SK-N-SH treated with all-trans-retinoic acid at 6 μM for 48 hours (cell line): ENCODE measurements around the gene PPP4R1.
A peak's percentile ranks its signal among the peaks of the same experiment; 100 is the strongest.

Experiments used
- ATAC-seq: fragments of 200-7000 bp; cut with Tn5 transposase; 3 replicates; pipeline ENCODE4 v1.9.1; 2020; ENCODE audit warnings: mild to moderate bottlenecking, moderate library complexity
- ARNTL ChIP-seq: fragments of 450-650 bp; formaldehyde crosslinking; IDR thresholded peaks from 2 replicates; pipeline ENCODE4 v1.5.0; 2020; ENCODE audit warnings: low read depth, mild to moderate bottlenecking, moderate library complexity, borderline replicate concordance
- BACH2 ChIP-seq: fragments of 250-450 bp; sonication (Bioruptor Pico); IDR thresholded peaks from 2 replicates; pipeline ENCODE4 v1.9.0; 2021; ENCODE audit warnings: mild to moderate bottlenecking, borderline replicate concordance
- CSDC2 ChIP-seq: fragments of 250-450 bp; sonication (Bioruptor Pico); IDR thresholded peaks from 2 replicates; pipeline ENCODE4 v1.5.0; 2020; ENCODE audit warnings: mild to moderate bottlenecking, moderate library complexity
- CSRNP3 ChIP-seq: fragments of 250-450 bp; sonication (Bioruptor Pico); IDR thresholded peaks from 2 replicates; pipeline ENCODE4 v1.5.1; 2021; ENCODE audit warnings: mild to moderate bottlenecking, moderate library complexity
- ESRRG ChIP-seq: fragments of 250-450 bp; sonication (Bioruptor Pico); IDR thresholded peaks from 2 replicates; pipeline ENCODE4 v1.6.1; 2021; ENCODE audit warnings: mild to moderate bottlenecking
- GLIS3 ChIP-seq: fragments of 250-450 bp; sonication (Bioruptor Pico); IDR thresholded peaks from 2 replicates; pipeline ENCODE4 v1.5.0; 2020; ENCODE audit warnings: mild to moderate bottlenecking, moderate library complexity
- ISL1 ChIP-seq: fragments of 250-450 bp; sonication (Bioruptor Pico); IDR thresholded peaks from 2 replicates; pipeline ENCODE4 v2.1.2; 2022; ENCODE audit warnings: mild to moderate bottlenecking, moderate library complexity
- OSR1 ChIP-seq: fragments of 250-450 bp; sonication (Bioruptor Pico); IDR thresholded peaks from 2 replicates; pipeline ENCODE4 v1.8.0; 2022; ENCODE audit warnings: moderate library complexity, mild to moderate bottlenecking, inconsistent platforms
- POU6F1 ChIP-seq: fragments of 250-450 bp; sonication (Bioruptor Pico); IDR thresholded peaks from 2 replicates; pipeline ENCODE4 v1.8.0; 2021; ENCODE audit warnings: low read depth, mild to moderate bottlenecking, moderate library complexity, borderline replicate concordance
- PPARA ChIP-seq: fragments of 250-450 bp; sonication (Bioruptor Pico); IDR thresholded peaks from 2 replicates; pipeline ENCODE4 v1.5.0; 2020; ENCODE audit warnings: mild to moderate bottlenecking, borderline replicate concordance
- RARB ChIP-seq: fragments of 250-450 bp; sonication (Bioruptor Pico); IDR thresholded peaks from 2 replicates; pipeline ENCODE4 v1.8.0; 2021; ENCODE audit warnings: mild to moderate bottlenecking, moderate library complexity
- SNAI2 ChIP-seq: fragments of 250-450 bp; sonication (Bioruptor Pico); IDR thresholded peaks from 2 replicates; pipeline ENCODE4 v1.5.0; 2020; ENCODE audit warnings: mild to moderate bottlenecking, moderate library complexity
- TCF4 ChIP-seq: fragments of 250-450 bp; sonication (Bioruptor Pico); IDR thresholded peaks from 2 replicates; pipeline ENCODE4 v1.8.0; 2021; ENCODE audit warnings: mild to moderate bottlenecking, moderate library complexity, borderline replicate concordance
- TOX ChIP-seq: fragments of 250-450 bp; sonication (Bioruptor Pico); IDR thresholded peaks from 2 replicates; pipeline ENCODE4 v1.8.0; 2021; ENCODE audit warnings: mild to moderate bottlenecking, moderate library complexity, borderline replicate concordance
- TSHZ2 ChIP-seq: fragments of 250-450 bp; sonication (Bioruptor Pico); IDR thresholded peaks from 2 replicates; pipeline ENCODE4 v1.5.0; 2020; ENCODE audit warnings: mild to moderate bottlenecking, moderate library complexity
- ZC3H10 ChIP-seq: fragments of 250-450 bp; sonication (Bioruptor Pico); IDR thresholded peaks from 2 replicates; pipeline ENCODE4 v1.5.1; 2021; ENCODE audit warnings: mild to moderate bottlenecking, moderate library complexity
- ZFP30 ChIP-seq: fragments of 450-650 bp; formaldehyde crosslinking; IDR thresholded peaks from 2 replicates; pipeline ENCODE4 v1.5.0; 2022; ENCODE audit warnings: mild to moderate bottlenecking, moderate library complexity
- ZNF565 ChIP-seq: fragments of 450-650 bp; formaldehyde crosslinking; conservative IDR thresholded peaks from 2 replicates; pipeline ENCODE4 v1.5.0; 2020; ENCODE audit warnings: low read depth, mild to moderate bottlenecking, moderate library complexity
- ZNF70 ChIP-seq: fragments of 450-650 bp; formaldehyde crosslinking; IDR thresholded peaks from 2 replicates; pipeline ENCODE4 v1.5.0; 2020; ENCODE audit warnings: mild to moderate bottlenecking, moderate library complexity
- ZNF8 ChIP-seq: fragments of 450-650 bp; formaldehyde crosslinking; IDR thresholded peaks from 2 replicates; pipeline ENCODE4 v1.5.0; 2020; ENCODE audit warnings: mild to moderate bottlenecking, moderate library complexity

Gene PPP4R1

GRCh38 chr18:9517869-9518268, 96.5 kb downstream of the PPP4R1 start (continued):
- TF ChIP-seq CSRNP3 (CRISPR knock-in tag) (no peak), RARB (CRISPR knock-in tag) (no peak)

GRCh38 chr18:9516437-9517064, 97.8 kb downstream of the PPP4R1 start:
- TF ChIP-seq ZNF8 (no peak), ZFP30 (no peak), OSR1 (CRISPR knock-in tag) (no peak), ZNF70 (no peak), RARB (CRISPR knock-in tag) (no peak), GLIS3 (CRISPR knock-in tag) (no peak), CSDC2 (CRISPR knock-in tag) (no peak), TCF4 (CRISPR knock-in tag) (no peak), TOX (CRISPR knock-in tag) (no peak), ARNTL (no peak), ZC3H10 (no peak), TSHZ2 (CRISPR knock-in tag) (no peak), PPARA (CRISPR knock-in tag) (no peak)
- peak; percentile 74 for ATAC-seq

GRCh38 chr18:9513971-9514512, 100.3 kb downstream of the PPP4R1 start:
- peak; percentile 63 for ATAC-seq
- TF ChIP-seq ISL1 (0 out of 2 replicates have a peak, but pooled peaks have one; percentile 34), SNAI2 (CRISPR knock-in tag) (no peak)
- TF ChIP-seq, all 23 proteins: peak for 1

- no peak for ATAC-seq
- TF ChIP-seq CSDC2 (CRISPR knock-in tag) (no peak), TOX (CRISPR knock-in tag) (no peak), OSR1 (CRISPR knock-in tag) (no peak), ISL1 (no peak), ZNF8 (no peak), TCF4 (CRISPR knock-in tag) (no peak), TSHZ2 (CRISPR knock-in tag) (no peak), ZNF70 (no peak), ZFP30 (no peak), ZNF565 (CRISPR knock-in tag) (no peak), PPARA (CRISPR knock-in tag) (no peak), BACH2 (no peak), ESRRG (CRISPR knock-in tag) (no peak), POU6F1 (CRISPR knock-in tag) (no peak)
These were observed 105.8 kb downstream of the PPP4R1 start for GRCh38 chr18:9508446-9509025.
